NCI-H82 treated with DMSO at 0.1 percent for 48 hours (cell line): ENCODE data around the gene RXFP1.

Source experiments
- DNase-seq: peaks from one replicate; lab custom pipeline; 2025; ENCODE audit not compliant: unreplicated experiment; lab: John Stamatoyannopoulos, UW

RXFP1 gene

GRCh38 chr4:158521484-158522088, at the start of gene RXFP1:
Gene RXFP1, plus strand, starts transcription at chr4:158521882. Its CDS starts 95 bp downstream, at chr4:158521977.
- DNase-seq: no peak

DNA sequence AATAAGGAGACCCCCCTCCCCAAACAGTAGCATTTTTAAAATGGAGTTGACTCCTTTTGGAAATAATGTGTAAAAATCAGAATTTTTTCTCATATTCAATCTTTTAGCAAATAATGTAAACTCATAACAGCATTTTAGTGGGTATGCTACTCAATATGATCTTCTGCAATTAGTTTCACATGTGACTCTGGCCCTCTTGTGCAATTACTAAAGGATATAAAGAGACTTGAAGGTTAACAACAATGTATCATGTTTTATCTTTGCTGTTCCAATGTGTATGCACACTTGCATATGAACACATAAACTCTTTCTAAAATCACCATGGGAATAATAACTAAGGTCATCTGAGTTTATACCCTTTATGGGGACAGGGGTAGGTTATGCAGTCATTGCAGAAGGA, 39.9 kb upstream of the RXFP1 start:
- DNase-seq: no peak

DNA sequence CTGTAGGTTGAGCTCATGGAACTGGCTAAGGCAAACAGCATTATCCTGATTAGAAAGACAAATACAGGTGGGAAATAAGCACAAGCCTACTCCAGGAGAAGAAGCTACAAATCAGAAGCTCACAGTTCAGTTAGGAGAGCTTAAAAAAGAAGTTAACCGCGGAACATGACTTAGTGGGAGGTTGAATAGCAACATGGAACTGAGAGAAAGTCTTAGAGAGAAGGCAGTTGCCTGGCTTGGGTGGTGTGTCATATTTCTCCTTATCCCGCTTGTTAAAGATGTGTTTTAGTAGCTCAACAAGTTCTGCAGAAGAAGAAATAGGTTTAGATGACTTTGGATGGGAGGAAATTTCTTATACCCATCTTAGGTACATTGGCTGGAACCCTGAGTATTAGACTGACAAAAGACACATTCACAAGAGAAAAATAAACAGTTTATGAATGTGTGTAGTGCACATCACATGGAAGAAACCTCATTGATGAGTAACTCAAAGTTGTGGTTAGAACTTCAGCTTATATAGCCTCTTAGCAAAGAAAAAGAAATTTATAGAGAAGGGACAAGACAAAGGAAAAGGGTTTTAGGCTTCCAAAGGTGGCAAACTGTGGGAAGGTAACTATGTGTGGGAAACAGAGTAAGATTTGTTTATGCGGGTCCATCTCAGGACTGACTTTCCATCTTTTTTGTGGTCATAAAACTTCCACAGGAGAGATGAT, 37.4 kb upstream of the RXFP1 start:
- no peak for DNase-seq

DNA sequence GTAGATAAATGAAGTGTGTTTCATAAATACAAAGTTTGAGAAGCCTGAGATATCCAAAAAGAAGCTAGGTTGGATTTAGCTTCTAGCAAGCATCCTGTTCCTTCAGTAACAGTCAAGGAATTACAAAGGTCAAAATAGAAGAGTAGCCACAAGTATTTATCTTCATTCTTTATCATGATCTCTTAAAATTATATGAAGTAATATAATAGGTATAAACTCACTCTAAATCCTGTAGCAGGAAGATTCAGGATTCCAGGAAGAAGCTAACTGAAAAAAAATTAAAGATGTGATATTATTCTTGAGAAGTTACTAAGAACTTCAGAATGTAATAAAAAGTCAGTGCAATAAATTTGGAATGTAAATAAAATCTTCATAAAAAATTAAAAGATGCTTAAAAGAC, 31.1 kb upstream of the RXFP1 start:
- DNase-seq: no peak

DNA sequence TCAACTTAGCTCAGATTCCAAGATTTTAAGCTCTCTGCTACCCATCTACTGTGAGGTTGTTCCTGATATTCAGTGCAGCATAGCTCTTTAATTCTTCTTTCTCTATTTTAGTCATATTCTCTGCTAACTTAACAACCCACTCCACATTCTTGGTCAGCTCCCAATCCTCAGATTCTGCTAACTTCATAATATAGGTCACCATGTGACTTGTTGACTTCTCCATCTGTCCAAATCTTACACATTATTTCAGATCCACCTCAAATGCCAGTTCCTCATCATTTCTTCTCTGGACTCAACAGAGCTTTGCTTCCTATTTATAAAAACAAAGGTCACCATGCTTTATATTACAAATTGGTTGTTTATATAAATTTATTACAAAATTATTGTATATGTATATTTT, 29.3 kb upstream of the RXFP1 start:
- DNase-seq: no peak

DNA sequence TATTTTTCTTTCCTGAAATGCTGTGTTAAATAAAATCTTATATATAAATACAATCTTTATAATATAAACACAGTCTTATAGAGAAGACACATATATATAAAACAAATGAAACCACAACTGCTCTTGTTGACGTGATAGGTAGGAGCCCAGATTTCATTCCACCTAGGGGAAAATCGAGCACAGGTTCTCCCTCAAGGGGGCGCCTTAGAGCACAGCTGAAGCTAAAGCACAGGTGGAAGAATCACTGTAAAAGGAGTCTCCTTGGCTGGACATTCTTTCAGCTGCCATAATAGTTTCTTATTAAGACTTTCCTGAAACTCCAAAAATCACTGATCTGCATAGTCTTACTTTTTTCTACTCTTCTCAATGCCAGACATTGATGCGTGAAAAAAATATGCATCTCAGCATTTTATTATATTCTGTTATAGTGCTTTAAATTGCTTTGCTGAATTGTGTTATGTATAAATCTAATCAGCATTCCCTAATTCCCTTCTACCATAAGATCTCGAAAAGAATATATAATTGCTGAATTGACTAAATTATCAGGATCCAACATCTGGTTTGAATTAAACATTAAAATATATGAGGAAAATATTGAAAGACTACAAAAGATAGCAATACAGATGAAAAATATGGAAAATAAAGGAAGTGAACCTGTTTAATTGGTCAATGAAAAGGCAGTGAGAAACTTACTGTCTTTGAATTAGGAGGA, 25.5 kb upstream of the RXFP1 start:
- DNase-seq: no peak

GRCh38 chr4:158500054-158500453, 21.6 kb upstream of the RXFP1 start:
- DNase-seq: no peak

- DNase-seq: no peak
Measured at GRCh38 chr4:158513256-158513655, 8.4 kb upstream of the RXFP1 start.

DNA sequence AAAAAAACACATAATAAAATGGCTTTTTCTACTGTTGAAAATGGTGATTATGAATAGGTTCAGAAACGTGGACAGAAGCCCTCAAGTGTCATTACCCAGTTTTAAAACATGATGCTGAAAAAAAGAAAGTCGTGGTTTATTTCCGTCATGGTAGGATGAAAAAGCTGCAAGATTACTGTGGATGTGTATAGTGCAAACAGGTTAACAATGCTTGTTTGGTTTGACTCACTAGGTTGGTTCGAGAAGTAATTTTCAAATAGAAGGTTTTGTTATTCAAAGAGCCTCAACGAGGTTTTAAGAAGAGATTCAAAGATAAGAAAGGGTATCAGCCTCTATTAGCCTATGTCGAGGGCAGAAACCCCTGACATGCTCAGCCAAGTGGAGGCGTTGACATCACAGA, 2.5 kb upstream of the RXFP1 start:
- DNase-seq: no peak

DNA sequence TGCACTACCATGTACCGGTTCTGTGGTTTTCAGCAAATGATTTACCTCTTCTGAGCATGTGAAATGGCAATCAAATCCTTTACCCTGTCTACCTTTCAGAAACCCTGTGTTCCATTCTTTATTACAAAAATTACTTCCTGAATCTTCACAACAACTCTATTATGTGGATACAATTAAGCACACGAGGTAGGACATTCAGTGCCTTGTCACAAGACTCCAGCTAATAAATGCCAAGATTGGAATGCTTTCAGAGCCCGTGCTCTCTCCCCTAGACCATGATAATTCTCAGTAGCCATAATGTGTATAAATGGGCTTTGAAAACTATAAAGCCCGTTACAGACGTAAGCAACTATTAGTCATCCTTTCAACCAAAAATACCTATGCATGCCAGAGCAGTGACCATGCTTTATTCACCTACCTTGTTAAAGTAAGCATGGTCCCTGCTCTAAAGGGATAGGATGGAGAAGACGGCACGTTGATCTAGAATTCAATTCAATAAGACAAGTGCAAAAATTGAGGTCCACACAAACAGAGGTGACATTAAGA, 2.4 kb downstream of the RXFP1 start:
- no peak for DNase-seq

DNA sequence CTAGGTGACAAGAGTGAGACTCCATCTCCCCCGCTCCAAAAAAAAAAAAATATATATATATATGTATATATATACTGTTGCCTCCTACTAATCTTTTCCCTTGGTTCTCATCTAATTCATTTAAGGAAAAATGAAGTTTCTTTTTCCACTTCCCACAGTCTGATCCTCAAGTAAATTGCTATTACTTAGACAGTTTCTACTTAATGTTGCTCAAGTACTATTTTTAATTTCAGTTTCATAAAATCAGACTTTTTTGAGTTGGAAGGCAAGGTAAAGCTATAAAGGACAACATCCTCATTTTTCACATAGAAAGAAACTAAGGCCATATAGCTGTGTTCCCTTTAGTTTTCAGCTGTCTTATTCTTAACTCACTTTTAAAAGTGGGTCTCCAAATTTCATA, 5.8 kb downstream of the RXFP1 start:
- no peak for DNase-seq

DNA sequence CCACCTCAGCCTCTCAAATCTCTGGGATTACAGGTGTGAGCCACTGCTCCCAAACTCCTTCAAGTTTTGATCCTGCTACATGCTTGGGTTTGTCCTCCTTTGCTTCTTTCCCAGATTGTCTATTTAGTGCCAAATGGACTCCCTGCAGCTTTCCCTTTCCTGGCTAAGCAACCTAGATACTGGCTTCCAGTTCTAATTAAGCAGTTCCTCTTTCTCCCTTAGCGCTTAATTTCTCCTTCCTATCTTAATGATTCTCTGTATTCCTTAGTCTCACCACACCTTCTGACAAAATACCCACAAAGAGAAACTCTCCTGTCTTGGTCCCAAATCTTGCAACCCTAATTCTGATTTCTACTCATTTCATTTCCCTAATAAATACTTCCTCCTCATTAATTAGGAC, 7.8 kb downstream of the RXFP1 start:
- no peak for DNase-seq

DNA sequence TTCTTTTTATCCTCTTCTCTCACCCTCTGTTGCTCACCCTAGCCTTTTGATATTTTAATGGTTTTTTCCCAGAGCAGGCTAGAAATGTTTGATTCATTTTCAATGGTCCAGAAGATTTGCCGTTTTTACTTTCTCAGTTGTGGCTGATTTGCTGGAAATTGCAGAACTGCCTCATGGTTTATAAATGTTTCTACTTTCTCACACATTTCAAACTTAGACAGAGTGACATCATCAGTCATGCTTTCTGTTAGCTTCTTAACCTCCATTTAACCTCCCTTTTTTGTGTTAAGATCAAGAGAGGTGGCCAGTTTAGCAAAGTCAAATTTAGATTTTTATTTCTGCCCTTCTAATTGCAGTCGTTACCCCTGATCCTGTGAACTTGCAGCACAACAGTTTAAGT, 8.7 kb downstream of the RXFP1 start:
- no peak for DNase-seq

DNA sequence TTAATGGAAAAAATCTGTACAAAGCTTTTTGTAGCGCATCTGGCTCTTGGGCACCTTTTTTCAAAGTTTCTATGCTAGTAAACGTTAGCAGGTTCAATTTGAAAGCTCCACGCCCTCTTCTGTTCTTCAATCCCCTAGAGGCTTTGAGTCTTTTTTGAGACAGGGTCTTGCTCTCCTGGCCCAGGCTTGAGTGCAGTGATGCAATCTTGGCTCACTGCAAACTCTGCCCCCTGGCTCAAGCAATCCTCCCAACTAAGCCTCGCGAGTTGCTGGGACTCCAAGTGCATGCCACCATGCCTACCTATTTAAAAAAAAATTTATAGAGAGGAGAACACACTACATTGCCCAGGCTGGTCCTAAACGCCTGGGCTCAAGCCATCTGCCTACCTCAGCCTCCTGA, 9.2 kb downstream of the RXFP1 start:
- no peak for DNase-seq

DNA sequence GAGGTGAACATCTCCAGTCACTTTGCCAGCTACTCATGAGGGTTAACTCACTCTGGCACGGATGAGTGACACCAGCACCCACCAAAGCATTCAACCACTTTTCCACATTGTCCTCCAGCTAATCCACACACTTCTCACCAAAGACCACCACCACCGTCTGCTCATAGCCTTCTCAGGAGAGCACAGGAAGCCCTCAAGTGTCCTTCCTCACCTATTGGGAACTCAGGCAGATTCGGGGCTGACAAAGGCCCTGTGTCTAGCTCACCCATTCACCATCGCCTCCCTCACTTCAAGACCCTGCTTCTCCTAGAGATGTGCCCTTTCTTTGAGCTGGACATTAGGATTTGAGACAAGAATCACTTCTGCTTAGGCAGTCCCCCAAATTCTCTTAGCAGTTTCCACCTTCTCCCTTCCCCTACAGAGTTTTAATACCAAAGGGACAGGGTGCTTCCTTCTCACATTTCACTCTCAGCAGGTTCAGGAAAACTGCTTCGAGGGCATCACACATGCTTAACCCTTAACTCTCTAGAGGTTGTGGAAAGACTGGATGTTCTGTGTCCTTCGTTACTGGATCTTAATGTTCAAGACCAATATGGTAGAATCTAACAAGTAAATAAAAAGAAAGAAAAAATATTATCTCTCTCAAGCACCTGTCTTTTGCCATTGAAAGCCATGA, 11.0 kb downstream of the RXFP1 start:
- no peak for DNase-seq

- no peak for DNase-seq
Measured at GRCh38 chr4:158534727-158535126, 13.0 kb downstream of the RXFP1 start.

DNA sequence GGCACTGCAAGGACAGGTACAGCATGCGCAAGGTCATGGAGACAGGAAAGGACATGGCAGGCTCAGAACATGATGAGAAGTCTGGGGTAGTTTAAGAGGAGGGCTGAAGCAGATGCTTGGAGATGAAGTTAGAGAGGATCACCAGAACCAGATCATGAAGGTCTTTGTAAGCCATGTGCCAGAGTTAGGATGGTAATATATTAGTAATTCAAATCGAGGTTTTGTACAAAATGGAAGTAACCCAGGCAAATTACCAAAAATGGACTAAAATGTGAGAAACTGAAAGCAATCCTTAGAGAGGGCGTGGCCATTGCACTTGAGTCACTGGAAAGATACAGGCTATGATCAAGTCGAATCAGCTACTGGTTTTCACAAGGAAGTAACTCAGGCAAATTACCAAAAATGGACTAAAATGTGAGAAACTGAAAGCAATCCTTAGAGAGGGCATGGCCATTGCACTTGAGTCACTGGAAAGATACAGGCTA, 13.5 kb downstream of the RXFP1 start:
- DNase-seq: no peak

GRCh38 chr4:158536833-158537232, 15.2 kb downstream of the RXFP1 start:
- DNase-seq: no peak

GRCh38 chr4:158538176-158538575, 16.5 kb downstream of the RXFP1 start:
- DNase-seq: no peak

DNA sequence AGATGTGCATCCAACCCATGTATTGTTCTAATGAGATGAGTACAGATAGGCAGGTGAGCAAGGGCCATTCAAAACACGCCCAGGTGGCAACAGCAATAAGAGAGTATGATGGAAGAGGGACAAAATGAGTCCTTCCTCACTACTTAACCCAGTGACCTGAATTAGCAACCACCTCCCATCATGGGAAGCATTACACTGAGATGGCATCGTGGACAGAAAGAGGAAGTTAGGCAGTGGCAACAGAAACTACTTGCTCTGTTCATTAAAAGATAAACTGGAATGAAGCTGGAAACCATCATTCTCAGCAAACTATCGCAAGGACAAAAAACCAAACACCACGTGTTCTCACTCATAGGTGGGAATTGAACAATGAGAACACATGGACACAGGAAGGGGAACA, 17.2 kb downstream of the RXFP1 start:
- DNase-seq: no peak

- no peak for DNase-seq
Measured at GRCh38 chr4:158540125-158540907, 18.6 kb downstream of the RXFP1 start.
